Measurements from ENCODE around the gene CTNNBIP1.
A peak's percentile ranks its signal among the peaks of the same experiment; 100 is the strongest.

CTNNBIP1 gene

GRCh38 chr1:9833632-9834031 is 76.4 kb downstream of the CTNNBIP1 start:
- no peak for DNase-seq
- H3K27ac ChIP-seq = no peak overlapping the region
- H3K27me3 ChIP-seq (ENCODE audit: insufficient read depth, low read depth, severe bottlenecking) = no peaks in the 10 kb centered on the region
- no peak for TF ChIP-seq CTCF (IDR thresholded peaks at IDR 0.05; ENCODE audit: low read depth, low read length)
- H3K36me3 ChIP-seq = no peaks in the 10 kb centered on the region
- H3K4me3 ChIP-seq (ENCODE audit: low read depth, low read length) = no peak overlapping the region
- no peaks in the 10 kb centered on the region for H3K9me3 ChIP-seq (ENCODE audit: severe bottlenecking)

GRCh38 chr1:9827558-9828185 is 82.4 kb downstream of the CTNNBIP1 start:
- H3K27me3 ChIP-seq (ENCODE audit: insufficient read depth, low read depth, severe bottlenecking) = no peaks in the 10 kb centered on the region
- no peak overlapping the region for H3K4me3 ChIP-seq (ENCODE audit: low read depth, low read length)
- peak; percentile 48 for TF ChIP-seq CTCF (IDR thresholded peaks at IDR 0.05; ENCODE audit: low read depth, low read length)
- peaks cover 4% of the 10 kb centered on the region; the same call in 1 of the 2 replicates for H3K36me3 ChIP-seq
- peak overlapping the region; percentile 89 for H3K27ac ChIP-seq
- DNase-seq = no peak
- H3K9me3 ChIP-seq (ENCODE audit: severe bottlenecking) = no peaks in the 10 kb centered on the region

- DNase-seq = peak; percentile 78
- H3K4me3 ChIP-seq (ENCODE audit: low read depth, low read length) = no peak overlapping the region
- H3K27ac ChIP-seq = peak overlapping the region; percentile 89
- peaks cover 4% of the 10 kb centered on the region; the same call in 1 of the 2 replicates for H3K36me3 ChIP-seq
- no peaks in the 10 kb centered on the region for H3K9me3 ChIP-seq (ENCODE audit: severe bottlenecking)
- no peak for TF ChIP-seq CTCF (IDR thresholded peaks at IDR 0.05; ENCODE audit: low read depth, low read length)
- no peaks in the 10 kb centered on the region for H3K27me3 ChIP-seq (ENCODE audit: insufficient read depth, low read depth, severe bottlenecking)
Observed at GRCh38 chr1:9826616-9827015, 83.5 kb downstream of the CTNNBIP1 start.

GRCh38 chr1:9826087-9826486 is 84.0 kb downstream of the CTNNBIP1 start:
- no peak for DNase-seq
- H3K9me3 ChIP-seq (ENCODE audit: severe bottlenecking) = no peaks in the 10 kb centered on the region
- no peaks in the 10 kb centered on the region for H3K27me3 ChIP-seq (ENCODE audit: insufficient read depth, low read depth, severe bottlenecking)
- H3K4me3 ChIP-seq (ENCODE audit: low read depth, low read length) = peak overlapping the region; percentile 11
- H3K27ac ChIP-seq = peak overlapping the region; percentile 89
- no peak for TF ChIP-seq CTCF (IDR thresholded peaks at IDR 0.05; ENCODE audit: low read depth, low read length)
- peaks cover 4% of the 10 kb centered on the region; the same call in 1 of the 2 replicates for H3K36me3 ChIP-seq

GRCh38 chr1:9825093-9826074 is 84.7 kb downstream of the CTNNBIP1 start:
- no peak for TF ChIP-seq CTCF (IDR thresholded peaks at IDR 0.05; ENCODE audit: low read depth, low read length)
- peaks cover 9% of the 10 kb centered on the region for H3K36me3 ChIP-seq
- peak overlapping the region; percentile 89 for H3K27ac ChIP-seq
- DNase-seq = peak; percentile 95
- no peaks in the 10 kb centered on the region for H3K9me3 ChIP-seq (ENCODE audit: severe bottlenecking)
- H3K27me3 ChIP-seq (ENCODE audit: insufficient read depth, low read depth, severe bottlenecking) = no peaks in the 10 kb centered on the region
- peak overlapping the region; percentile 20 for H3K4me3 ChIP-seq (ENCODE audit: low read depth, low read length)

Measured in WERI-Rb-1 (cell line).